HG02798 (cell line): ENCODE results near the gene CMTM5.
A peak's percentile ranks its signal among the peaks of the same experiment; 100 is the strongest.
"Not testable (repeated sequence)": the region's sequence is repeated elsewhere in the genome, so short reads cannot be mapped to it uniquely, and the experiment has no call there.

Source experiments
- ATAC-seq: cut with Tn5 transposase; IDR thresholded peaks from one replicate; pipeline ENCODE4 v1.9.1; 2021; ENCODE audit warnings: mild to moderate bottlenecking; ENCODE audit not compliant: unreplicated experiment, poor library complexity

CMTM5 gene

DNA sequence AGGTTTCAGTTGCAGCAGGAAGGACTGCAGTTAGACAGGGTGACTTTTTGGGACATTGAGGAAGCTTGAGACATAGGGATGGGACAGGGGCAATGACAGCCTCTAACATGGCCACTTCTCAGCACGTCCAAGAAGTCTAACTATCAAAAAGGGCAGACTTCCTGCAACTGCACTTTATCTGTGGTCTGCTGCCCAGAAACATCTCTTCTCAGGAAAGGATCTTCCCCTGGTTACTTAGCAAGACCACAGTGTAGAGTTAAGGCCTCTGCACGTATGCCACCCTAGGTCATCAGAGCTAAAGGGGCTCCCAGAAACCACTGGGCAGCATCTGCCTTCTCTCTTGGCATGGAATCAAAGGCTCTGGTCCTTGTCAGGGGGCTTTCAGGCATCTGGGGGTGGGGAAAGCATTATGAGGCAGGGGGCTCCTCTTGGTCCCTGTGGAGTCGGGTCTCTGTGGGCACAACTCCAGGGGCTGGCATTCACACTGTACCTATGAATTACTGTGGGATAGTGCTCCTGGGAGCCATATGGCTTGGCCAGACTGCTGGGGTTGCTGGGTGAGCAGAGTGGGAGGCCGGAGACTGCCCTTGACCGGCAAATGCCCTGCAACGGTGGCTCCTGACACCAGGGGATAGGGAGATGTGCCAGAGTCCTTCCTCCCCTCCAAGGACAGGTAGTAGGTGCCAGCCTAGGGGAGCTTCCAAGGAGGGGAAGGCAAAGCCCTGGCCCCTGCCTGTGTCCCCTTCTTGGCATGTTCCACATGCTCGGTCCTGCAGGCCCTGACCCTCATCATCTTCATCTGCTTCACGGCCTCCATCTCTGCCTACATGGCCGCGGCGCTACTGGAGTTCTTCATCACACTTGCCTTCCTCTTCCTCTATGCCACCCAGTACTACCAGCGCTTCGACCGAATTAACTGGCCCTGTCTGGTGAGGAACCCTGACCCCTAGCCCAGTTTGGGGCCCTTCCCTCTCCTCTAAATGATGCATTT, 1.0 kb downstream of the CMTM5 start:
- ATAC-seq, result no peak

- ATAC-seq, result no peak
Observed at GRCh38 chr14:23378612-23379220, 1.9 kb downstream of the CMTM5 start.

GRCh38 chr14:23379366-23380196, 2.7 kb downstream of the CMTM5 start:
- ATAC-seq, result peak; percentile 59

DNA sequence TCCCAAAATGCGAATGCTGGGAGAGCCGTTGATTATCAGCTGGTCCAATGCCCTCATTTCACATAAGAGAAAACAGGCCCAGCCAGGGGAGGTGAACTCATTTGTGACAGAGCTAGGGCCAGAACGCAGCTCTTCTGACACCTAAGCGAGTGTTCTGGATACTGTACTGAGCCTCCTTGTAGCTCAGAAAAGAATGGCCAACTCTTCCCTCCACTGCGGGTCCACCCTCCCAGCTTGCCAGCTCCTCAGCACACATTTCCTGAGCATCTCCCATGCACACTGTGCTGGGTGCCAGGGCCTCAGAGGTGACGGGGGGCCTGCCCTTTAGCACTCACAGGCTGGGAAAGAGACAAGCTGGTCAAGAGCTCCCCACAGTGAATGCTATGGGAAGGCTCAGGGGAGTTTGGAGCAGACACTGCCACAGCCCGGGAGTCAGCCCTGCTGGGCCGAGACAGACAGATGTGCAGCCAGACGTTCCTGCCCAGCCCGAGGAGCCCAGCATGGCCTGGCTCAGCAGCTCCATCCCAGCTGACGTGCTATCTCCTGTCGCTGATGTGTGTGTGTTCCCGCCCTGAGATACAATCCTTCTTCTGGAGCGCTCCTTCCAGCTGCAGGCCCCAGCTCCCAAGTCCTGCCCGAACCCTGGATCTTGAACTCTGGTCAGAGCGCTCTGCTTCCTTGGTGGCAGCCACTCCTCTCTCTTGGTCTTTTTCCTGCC, 3.5 kb downstream of the CMTM5 start:
- no peak for ATAC-seq

DNA sequence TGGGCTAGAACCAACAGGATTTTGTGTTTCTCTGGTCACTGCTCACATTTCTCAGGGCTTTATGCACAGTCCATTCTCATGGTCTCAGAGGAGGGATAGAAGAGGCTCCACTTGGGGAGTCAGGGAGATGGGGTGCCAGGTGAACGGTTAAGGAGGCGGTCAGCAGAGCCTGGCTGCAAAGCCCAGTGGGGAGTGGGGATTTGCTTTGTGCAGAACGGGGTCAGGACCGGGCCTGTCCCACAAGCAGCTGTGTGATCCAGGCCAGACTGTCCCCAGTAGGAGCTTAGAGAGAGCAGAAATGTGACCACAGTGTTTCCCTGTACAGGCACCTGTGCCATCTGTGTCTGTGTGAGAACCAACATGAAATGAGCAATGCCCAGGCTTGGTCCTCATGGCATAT, 4.1 kb downstream of the CMTM5 start:
- no peak for ATAC-seq

DNA sequence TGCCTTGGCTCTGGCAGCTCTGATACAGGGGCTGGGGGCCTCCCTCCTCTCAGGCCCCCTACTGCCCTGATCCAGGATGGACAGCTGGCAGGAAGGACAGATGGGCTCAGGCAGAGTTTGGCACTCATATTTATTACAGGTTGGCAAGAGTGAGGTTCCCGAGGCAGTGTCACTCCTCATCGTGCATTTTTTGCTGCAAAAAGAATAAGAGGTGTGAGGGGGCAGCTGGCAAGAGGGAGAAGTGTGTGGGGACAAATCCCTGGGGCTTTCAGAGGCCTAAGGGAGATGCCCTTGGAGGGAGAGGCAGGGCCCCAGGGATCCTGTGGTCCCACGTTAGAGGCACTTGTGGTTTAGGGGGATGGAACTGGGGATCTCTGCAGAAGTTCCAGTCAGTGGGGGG, 5.0 kb downstream of the CMTM5 start:
- no peak for ATAC-seq

GRCh38 chr14:23382276-23382675, 5.4 kb downstream of the CMTM5 start:
- no peak for ATAC-seq

- no peak for ATAC-seq
Observed at GRCh38 chr14:23382731-23383440, 6.0 kb downstream of the CMTM5 start.

- ATAC-seq, result no peak
Observed at GRCh38 chr14:23384364-23385080, 7.7 kb downstream of the CMTM5 start.

DNA sequence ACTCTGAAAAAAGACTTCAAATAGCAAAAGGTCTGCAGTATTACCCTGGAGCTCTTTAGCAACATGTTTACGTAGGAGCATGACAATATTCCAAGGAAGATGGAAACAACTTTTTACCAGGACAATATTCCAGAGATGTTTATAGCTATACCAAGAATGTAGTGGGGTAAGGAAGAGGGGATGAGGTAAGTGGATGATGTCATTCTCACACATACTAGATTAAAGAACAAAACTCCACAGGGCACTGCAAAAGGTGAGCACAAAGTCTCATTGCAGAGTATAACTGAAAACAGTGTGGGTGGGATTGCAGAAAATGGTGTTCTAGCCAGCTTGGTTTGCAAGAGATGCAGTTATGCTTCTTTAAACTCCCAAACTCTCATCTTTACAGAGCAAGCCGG, 8.4 kb downstream of the CMTM5 start:
- no peak for ATAC-seq

- no peak for ATAC-seq
Observed at GRCh38 chr14:23385642-23386265, 8.9 kb downstream of the CMTM5 start.

GRCh38 chr14:23386266-23386657, 9.4 kb downstream of the CMTM5 start:
- not testable (repeated sequence) for ATAC-seq

- ATAC-seq, result no peak
Observed at GRCh38 chr14:23386999-23387398, 10.2 kb downstream of the CMTM5 start.

GRCh38 chr14:23387916-23388882, 11.4 kb downstream of the CMTM5 start:
- ATAC-seq, result no peak

DNA sequence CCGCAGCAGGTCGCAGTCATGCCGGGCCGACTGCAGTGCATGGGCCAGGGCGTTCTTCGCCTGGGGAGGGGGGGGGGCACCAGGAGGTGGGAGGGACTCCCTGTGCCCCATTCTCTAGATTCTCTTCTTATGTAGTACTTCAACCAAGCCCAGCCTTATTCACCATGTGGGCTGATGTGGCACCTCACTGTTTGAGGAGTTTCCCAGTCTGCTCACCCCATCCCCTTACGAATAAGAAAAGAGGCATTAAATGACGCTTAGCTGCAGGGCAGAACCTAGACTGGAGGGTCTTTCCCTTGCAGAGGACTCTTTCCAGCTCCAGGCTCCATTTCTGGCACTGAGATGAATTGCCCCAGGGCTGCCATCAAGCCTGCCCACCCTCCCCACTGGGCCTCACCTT, 12.2 kb downstream of the CMTM5 start:
- no peak for ATAC-seq

DNA sequence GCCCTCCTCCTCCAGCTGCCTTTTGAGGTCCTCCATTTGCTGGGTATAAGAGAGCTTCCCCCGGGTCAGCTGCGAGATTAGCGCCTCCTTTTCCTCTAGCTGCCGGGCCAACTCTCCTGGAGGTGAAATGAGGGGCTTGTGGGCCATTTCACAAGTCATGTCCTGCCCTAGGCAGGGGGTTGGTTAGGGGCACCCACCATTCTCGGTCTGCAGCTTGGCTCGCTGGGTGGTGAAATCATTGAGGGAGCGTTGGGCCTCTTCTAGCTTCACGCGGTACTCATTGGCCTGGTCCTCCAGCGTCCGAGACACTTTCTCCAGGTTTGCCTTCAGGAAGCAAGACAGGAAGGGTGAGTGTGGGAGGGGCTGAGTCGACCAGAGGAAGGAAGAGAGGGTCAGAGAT, 12.6 kb downstream of the CMTM5 start:
- no peak for ATAC-seq

- not testable (repeated sequence) for ATAC-seq
Observed at GRCh38 chr14:23389871-23390270, 13.0 kb downstream of the CMTM5 start.
